Activated CD8-positive, alpha-beta memory T cell treated with anti-CD3 and anti-CD28 coated beads, Interleukin-2, amount 50 U/mL, for 24 hours (primary cell): ENCODE results near the gene NXPH1.

ENCODE experiments used
- DNase-seq: peaks from one replicate; pipeline ENCODE4 v3.0.0-alpha.2; 2020; ENCODE audit errors: extremely low read depth

Gene NXPH1

DNA sequence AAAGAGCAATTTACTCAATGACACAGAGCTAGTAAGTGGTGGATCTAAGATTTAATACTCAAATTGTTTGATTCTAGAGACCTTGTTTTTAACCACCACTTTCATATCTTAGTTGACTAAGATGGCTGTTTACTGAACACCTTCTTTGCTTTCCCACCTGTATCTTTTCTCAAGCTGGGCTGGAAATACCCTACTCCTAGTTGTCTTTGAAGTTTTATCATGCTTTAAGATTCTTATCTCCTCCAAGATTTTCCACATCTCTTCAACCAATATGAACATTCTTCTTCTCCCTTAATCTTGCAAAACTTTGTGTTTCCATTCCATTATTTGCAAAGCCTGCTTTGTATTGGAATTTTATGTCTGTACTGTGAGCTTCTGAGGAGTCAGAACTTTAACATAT is 157.9 kb downstream of the NXPH1 start:
- DNase-seq = no peak

DNA sequence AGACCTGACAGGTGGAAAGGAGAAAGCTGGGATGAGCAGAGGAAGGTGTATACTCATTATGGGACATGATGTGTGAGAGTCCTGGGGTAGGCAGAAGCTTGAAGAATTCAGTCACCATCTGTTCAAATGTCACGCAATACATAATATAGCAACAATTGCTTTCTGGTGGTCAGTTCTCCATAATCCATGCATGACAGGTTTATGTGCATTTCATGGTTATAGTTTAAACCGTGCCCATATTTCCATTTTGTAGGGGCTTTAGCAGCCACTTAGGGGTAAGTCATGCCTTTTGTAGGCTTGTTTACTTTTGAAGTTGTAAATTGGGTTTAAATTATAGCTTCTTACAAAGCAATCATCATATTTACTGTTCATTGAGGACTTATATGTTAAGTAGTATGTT is 158.8 kb downstream of the NXPH1 start:
- no peak for DNase-seq

DNA sequence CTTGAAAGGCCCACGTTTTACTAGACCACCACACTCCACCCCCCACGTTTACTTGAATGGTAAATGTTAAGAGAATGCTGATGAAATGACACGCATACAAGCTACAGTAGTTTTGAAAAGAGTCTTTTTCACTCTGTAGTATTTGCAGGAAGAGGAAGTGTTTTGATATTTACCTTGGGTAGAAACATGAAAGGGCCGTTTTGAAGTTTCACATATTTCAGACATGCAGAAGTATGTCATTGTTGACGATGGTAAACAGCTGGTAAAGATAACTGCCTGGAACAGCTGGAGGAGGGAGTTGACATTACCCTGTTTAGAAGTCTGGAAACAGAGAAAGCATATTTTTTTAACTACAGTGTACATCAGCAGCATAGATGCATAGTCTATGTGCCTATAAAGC is 160.7 kb downstream of the NXPH1 start:
- no peak for DNase-seq

DNA sequence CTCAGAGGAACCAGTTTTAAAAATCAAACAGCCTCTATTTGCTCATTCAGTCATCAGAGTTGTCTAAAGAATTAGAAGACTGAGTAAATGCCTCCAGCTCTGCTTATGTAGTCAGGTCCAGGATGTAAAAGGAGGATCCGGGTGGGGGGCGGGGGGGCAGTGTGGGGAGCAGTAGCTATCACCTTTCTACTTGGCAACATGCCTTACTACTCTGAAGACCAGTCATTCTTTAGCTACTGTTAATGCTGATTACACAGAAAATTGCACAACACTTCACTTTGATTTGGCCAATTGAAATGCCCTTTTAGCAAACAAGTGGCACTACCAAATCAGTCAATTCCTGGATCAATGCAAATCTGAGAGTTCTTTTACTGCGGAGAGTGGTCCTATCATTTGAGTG is 164.2 kb downstream of the NXPH1 start:
- DNase-seq = no peak

DNA sequence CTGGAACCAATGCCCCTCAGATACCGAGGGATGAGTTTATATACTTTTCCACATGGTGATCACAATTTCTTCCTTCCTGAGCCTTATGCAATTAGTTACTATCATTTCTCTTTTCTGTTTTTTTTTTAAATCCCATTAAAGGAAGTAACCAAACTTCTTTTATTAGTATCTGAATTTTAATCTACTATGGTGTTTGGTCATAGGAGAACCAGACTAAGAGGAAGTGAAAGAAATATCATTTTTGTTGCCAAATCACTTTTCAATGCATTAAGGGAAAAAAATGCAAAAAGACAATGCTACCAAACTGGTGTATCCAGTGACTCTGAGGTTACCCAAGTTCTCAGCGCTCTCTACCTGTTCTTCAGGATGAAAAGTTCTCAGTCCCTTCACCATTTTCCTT is 167.7 kb downstream of the NXPH1 start:
- DNase-seq = no peak

DNA sequence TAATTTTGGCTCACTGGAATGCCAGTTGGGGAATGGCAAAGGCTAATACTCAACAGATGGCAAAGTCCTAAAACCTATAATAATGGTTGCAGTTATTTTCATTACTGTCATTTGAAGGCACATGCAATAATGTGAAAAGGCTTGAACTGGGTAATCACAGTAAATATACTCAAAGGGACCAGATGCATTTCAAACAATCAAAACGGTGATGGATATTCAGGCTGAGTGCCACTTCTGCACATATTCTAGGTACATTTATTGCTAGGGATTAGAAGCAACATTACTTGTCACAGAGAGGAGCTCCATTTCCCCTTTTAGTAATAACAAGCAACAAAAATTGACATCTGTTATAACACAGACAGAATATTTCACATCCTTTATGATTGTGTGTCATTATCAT is 171.8 kb downstream of the NXPH1 start:
- no peak for DNase-seq

DNA sequence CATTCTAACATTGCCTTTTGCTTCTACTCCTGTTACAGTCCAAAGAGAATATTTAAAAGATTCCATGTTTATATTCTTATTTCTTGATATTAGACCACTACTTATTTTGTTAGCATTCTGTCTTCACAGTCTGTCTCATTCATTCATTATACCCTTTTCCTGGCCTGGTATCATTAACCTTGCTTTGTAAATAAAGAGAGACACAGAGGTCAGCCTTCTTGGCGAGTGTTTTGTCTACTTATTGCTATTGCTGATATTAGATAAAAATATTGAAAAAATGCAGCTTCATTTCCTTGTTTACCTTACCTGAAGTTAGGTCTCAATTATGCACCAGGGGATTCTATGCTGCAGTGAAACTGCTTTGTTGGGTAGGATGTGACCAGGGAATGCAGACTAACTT is 179.2 kb downstream of the NXPH1 start:
- no peak for DNase-seq

DNA sequence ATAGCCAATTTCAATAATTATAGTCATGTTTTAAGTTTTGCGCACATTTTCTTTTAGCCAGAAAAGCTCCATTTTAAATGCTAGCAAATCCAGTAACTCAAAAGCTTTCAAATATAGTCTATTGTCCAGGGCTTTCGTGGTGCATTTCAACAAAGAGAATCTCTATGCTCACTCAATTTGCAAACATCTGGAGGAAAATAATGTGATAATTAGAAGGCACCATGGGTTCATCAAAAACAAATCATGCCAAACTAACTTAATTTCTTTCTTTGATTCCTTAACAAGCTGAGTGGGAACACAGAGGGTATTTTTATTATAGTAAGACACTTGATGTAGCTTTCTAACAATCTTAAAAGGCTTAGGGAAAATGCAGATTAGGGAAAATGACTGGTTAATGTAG is 179.8 kb downstream of the NXPH1 start:
- no peak for DNase-seq

DNA sequence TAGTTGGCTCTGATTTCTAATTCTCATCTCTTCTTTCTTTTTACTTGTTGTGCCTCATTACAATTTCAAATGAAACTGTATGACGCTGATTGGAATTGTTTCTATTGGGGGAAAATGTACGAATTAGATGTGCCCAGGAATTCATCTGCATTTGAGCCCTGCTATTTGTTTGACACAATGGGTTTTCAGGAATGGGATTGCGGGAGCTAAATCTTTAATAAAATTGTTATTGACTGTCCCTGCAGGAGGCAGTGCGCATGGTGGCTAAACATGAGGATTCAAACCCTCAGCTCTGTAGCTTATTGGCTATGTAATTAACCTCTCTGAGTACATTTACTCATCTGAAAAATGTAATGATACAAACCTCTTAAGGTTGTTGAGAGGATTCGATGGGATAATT is 181.6 kb downstream of the NXPH1 start:
- DNase-seq = no peak

DNA sequence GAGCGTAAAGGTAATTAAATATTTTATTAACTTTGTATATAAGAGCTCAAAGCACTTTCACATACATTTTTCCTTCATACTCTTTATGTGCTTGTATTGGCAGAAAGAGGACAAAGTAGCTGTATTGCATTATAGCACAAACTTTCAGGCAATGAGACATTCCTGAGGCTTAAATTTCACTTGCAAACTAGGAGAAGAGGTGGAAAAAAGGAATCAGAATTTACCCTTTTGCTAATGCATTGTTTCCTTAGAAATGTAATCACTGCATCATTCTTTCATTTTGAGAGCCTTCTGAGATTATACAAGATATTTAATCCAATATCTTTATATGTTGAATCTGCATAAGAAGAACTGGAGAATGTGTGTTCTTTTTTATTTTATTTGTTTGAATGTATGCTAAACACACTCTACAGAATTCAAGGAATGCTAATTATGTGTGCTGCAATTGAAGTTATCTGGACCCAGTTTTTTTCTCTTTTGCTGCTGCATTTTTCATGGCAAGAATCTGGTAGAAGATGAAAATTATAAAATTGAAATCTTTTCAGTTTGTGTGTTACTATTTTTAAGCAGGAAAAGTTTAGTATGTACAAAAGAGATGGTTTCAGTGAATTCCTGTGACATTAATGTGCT is 185.1 kb downstream of the NXPH1 start:
- DNase-seq = no peak

DNA sequence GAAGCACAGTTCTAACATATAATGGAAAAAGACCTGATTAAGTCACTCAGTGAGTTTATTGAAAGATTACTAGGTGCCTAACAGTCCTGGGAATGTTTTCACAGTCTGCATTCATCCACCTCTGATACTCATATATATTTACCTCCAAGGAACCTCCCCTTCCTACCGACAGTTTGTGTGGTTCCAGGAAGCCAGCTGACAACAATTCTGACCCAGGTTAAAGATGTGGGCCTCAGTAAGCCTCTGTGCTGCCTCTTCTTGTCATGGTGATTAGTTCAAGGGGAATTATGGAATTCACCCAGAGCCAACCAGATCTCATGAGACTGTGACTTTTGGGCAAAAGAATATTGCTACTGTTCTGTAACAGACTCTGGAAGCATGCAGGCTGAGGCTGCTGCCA is 186.8 kb downstream of the NXPH1 start:
- DNase-seq = no peak

DNA sequence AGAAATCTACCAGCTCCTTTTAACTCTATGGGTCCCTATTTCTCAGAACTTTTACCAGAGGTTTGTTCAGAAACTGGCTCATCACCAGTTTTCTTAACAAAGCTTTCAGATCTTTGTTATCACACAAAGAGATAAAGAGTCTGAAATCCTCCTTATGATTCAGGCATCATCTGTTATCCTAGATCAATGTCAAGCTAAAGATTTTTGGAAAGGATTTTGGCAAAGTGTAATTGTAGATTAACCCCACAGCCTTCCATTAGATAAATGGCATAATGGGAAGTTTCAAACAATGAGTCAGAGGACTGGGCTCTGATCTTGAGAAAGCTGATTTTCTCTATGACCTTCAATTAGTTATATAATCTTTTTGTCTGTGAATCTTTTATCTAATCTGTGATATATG is 192.2 kb downstream of the NXPH1 start:
- DNase-seq = no peak

DNA sequence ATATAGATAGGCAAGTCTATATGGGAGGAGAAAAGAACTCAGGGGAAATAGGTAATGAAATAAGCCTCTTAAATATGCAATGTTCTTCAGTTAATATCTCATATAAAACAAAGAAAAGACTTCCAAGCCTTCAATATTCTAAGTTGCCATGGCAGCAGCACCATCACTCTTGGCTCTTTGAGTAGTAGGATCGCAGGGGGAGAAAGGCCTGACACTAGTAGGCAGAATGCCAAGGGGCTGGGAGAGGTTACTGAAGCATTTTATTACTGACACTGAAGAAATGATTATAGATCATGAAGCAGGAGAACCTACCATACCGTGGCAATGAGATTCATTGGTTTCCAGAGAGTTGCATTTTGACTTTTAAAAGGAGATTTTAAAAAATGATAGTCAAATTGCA is 193.9 kb downstream of the NXPH1 start:
- no peak for DNase-seq

DNA sequence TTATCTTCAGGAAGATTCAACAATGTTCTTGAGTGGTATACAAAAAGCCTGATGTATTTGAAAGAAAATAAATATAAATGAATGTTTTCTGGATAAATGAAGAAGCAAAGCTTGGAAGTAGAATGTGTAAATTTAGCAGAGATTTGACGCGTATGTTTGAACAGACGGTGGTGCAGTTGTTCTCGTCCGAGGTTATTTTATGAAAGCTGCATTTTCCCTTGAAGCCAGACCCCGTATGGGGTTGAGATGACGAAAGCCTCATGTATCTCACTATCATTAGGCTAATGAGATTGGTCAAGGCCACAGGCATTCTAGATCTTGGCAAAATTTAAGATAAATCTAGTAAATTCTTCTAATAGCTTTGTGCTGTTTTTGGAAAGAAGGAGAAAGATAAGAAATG is 195.2 kb downstream of the NXPH1 start:
- DNase-seq = no peak

DNA sequence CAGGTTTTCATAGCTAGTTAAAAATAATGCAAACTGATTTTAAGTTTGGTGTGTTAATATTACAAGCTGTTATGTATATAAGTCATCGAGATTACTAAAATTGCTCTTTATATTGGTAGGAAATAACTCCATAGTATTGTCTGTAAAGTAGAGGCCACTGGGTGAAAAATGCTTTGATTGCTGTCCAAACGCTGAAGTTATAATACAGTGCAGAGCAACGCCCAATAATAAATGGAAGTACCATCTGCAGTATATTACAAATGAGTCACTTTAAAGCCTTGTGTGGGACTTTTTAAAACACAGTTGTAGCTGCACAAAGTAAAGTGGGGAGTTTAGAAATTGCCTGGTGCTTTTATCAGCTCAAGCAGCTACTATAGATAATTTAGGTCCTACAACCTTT is 196.1 kb downstream of the NXPH1 start:
- DNase-seq = no peak

DNA sequence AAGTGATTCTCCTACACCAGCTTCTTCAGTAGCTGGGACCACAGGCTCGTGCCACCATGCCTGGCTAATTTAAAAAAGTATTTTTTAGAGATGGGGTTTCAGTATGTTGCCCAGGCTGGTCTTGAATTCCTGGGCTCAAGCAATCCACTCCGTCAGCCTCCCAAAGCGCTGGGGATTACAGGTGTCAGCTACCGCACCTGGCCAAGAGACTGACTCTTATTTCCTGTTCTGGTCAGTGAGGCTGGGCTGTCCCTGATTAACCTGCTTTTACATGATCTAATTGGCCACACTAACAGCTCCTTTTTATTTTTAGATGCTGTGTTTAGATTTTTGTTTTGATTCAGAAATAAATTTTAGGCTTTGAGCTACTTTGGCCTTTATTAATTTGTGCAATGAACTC is 203.9 kb downstream of the NXPH1 start:
- DNase-seq = no peak

DNA sequence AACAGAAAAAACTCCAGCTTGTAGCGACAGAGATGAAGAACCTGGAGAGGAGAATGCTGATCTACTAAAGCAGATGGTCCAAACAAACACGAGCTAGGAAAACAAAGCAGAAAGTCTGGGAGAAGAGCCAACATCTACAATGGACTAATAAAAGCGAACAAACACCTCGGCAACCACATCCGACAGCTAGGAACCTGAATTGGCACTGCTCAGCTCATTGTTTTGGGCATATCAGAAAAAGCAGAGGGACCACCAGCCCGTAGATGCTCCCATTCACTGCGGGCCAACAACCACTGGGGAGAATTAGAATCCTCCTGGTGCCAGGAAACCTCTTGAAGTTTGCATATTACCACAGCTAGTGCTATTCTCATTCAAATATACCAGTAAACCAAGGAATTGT is 204.7 kb downstream of the NXPH1 start:
- DNase-seq = no peak

DNA sequence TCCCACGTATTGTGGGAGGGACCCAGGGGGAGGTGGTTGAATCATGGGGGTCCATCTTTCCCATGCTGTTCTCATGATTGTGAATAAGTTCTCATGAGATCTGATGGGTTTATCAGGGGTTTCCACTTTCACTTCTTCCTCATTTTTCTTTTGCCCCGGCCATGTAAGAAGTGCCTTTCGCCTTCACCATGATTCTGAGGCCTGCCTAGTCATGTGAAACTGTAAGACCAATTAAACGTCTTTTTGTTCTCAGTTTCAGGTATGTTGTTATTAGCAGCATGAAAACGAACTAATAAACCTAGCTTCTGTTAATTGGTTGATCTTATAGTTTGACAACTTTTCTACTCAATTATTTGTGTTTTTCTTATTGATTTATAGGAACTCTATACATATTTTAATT is 206.3 kb downstream of the NXPH1 start:
- no peak for DNase-seq

DNA sequence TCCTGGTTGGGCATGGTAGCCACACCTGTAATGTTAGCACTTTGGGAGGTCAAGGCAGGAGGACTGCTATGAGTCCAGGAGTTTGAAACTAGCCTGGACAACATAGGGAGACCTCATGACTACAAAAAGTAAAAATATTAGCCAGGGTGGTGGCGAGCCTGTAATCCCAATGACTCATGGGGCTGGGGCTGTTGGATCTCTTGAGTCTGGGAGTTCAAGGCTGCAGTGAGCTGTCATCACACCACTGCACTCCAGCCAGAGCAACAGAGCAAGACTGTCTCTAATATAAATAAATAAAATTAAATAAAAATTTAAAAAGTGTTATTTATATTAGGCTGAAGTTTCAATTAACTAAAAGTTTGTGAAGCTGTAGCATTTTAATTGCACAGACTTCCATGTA is 207.3 kb downstream of the NXPH1 start:
- DNase-seq = no peak

DNA sequence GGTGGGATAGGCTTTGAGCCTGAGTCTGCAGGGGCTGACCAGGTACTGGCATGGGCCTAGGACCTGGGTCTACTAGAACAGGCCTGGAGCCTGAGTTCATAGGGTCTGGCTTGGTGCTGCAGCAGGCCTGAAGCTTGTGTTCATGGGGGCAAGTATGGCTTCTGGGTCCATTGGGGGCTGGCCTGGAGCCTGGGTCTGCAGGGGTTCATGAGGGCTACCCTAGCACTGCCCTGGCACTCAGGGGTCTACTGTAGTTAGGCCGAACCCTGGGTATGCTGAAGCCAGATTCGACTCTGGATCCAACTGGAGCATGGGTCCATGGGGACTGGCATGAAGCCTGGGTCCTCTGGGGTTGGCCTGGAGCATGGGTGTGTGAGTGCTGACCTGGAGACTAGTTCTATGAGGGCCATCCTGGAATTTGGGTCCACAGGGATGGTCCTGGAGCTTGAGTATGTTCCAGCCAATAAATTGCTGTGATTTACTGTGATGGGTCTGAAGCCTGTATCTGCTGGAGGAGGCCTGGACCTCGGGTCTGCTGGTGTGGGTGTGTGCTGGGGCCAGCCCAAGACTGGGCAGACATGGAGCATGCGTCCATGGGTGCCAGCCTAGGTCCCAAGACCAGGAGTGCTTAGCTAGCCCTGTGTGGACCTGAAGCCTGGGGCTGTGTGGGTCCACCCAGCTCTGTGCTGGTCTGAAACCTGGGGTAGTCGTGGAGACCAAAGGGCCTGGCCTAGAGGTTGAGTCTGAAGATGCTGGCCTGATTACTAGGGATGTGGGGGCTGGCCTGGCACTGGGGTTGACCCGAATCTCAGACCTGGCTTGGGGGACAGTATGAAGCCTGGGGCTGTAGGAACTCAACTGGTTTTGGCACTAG is 235.5 kb downstream of the NXPH1 start:
- no peak for DNase-seq

DNA sequence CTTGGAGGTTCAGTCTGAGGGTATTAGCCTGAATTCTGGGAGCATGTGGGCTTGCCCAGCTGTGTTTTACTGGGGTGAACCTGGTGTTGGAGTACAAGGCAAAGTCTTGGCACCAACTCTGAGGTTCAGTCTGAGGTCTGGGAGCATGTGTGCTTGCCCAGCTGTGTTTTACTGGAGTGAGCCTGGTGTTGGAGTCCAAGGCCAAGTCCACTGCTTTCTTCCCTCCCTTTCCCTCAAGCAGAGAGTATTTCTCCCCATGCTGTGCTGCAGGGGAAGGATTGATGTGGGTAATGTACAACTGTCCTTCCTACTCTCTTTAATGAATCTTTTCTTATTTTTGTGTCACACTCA is 236.1 kb downstream of the NXPH1 start:
- DNase-seq = no peak

DNA sequence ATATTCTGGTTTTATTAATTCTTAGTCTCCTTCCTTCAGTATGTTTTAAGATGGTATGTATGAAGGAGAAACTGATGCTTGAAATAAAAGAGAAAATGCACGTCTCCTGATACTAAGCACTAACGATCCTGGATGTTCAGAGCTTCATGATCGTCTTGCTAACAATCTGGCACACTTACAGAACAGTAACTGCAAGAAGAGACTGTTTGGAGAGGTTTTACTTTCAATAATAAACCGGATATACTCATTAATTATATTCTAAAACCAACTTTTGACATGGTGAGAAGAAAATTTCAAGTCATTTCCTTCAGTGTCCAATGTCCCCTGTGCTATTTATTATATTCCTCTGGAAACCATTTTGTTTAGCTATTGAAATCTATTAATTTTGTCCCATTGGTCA is 251.0 kb downstream of the NXPH1 start:
- no peak for DNase-seq

DNA sequence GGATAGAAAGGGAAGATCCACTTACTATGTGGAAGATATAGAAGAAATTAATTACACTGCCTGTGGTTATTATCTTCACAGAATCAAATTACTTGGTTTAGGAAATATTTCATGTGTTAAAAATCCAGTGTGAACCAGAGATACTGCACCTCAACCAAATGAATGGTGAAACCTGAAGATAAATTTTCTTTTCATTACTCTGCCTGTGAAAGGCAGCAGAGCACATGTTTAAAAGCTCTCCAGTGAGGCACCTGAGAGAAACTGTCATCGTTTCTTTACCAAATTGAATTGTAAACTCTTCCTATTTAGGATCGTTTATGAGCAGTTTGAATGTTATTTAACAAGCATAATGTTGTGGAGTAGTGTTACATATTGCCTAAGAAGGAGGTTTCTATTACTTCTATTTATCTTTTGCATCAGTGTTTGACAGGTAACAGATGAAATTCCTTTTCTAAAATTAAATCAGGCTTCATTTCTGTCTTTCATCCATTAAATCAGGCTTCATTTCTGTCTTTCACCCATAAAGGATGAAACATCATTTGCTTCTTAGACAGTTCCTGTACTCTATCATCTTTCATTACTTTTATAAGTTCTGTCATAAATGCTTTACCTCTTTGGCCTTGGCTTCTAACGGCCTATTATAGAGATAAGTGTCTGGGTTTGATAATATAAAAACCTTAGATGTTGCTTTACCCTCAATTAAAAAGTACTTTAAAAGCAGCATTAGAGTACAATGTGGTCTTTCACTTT is 266.6 kb downstream of the NXPH1 start:
- no peak for DNase-seq
